Calu3 (cell line): ENCODE data around the gene SPSB1. TPM values are rescaled to one million over a fixed set of nuclear protein-coding genes. Genes with fewer than 3 reads are reported as not detected.

Source experiments
- BruUV-seq: library from RNA; stranded (reverse); fragments of 400-500 nt; replicated peaks from 2 replicates; lab custom pipeline; 2021; lab: Mats Ljungman, UMichigan
- CTCF ChIA-PET: fragments of 300-600 bp; sonication (Branson Sonifier 250); formaldehyde crosslinking; loops from one replicate; lab custom pipeline; 2022; ENCODE audit warnings: antibody characterized with exemption; lab: Charles Lee
- DNase-seq: peaks from one replicate; pipeline ENCODE4 v3.0.0; 2022
- H3K27ac Mint-ChIP-seq: one replicate; pipeline ENCODE4 v1.8.0; 2022; ENCODE audit warnings: mixed read lengths; ENCODE audit not compliant: unreplicated experiment
- H3K27me3 Mint-ChIP-seq: one replicate; pipeline ENCODE4 v1.8.0; 2022; ENCODE audit warnings: mixed read lengths; ENCODE audit not compliant: unreplicated experiment
- H3K36me3 Mint-ChIP-seq: one replicate; pipeline ENCODE4 v1.8.0; 2022; ENCODE audit warnings: mild to moderate bottlenecking, moderate library complexity, mixed read lengths; ENCODE audit not compliant: insufficient read depth, unreplicated experiment
- H3K4me1 Mint-ChIP-seq: one replicate; pipeline ENCODE4 v1.8.0; 2022; ENCODE audit warnings: mild to moderate bottlenecking, low read depth, mixed read lengths; ENCODE audit not compliant: unreplicated experiment
- H3K4me3 Mint-ChIP-seq: one replicate; pipeline ENCODE4 v1.8.0; 2022; ENCODE audit warnings: mild to moderate bottlenecking, low read depth, moderate library complexity, mixed read lengths; ENCODE audit not compliant: unreplicated experiment
- H3K9me3 Mint-ChIP-seq: one replicate; pipeline ENCODE4 v1.8.0; 2022; ENCODE audit warnings: low read depth, mixed read lengths; ENCODE audit not compliant: unreplicated experiment
- CTCF ChIP-seq: fragments of 200-600 bp; IDR thresholded peaks from one replicate; pipeline ENCODE4 v1.8.0; 2022; ENCODE audit warnings: antibody characterized with exemption; ENCODE audit not compliant: unreplicated experiment
- intact Hi-C: fragments of 100-400 bp; cut with micrococcal nuclease; formaldehyde crosslinking; loops from one replicate; pipeline ENCODE4 v1.10.0; 2022; ENCODE audit not compliant: unreplicated experiment
- total RNA-seq: library from RNA; stranded (reverse); gene quantifications from 2 replicates; pipeline ENCODE4 v1.2.3, GENCODE V29; 2022

SPSB1 gene
- total RNA-seq, 1 experiment from 2014 or later = 4.9 TPM

- CTCF ChIA-PET = no interaction called here
- Mint-ChIP-seq H3K9me3 (no peaks in the 10 kb centered on the region), H3K36me3 (no peaks in the 10 kb centered on the region), H3K27ac (no peak overlapping the region), H3K27me3 (no peaks in the 10 kb centered on the region), H3K4me3 (no peak overlapping the region), H3K4me1 (no peaks in the 10 kb centered on the region)
- no peak for DNase-seq
- BruUV-seq = no TSS peak
- intact Hi-C loops = no loop called here
- no peak for TF ChIP-seq CTCF
Measured at GRCh38 chr1:9316080-9316444, 23.4 kb downstream of the SPSB1 start.

- no peak for TF ChIP-seq CTCF
- Mint-ChIP-seq H3K36me3 (no peaks in the 10 kb centered on the region), H3K9me3 (no peaks in the 10 kb centered on the region), H3K4me3 (no peak overlapping the region), H3K27ac (no peak overlapping the region), H3K4me1 (no peaks in the 10 kb centered on the region), H3K27me3 (no peaks in the 10 kb centered on the region)
- CTCF ChIA-PET = no interaction called here
- BruUV-seq = no TSS peak
- DNase-seq = no peak
- intact Hi-C loops = no loop called here
Measured at GRCh38 chr1:9316512-9316911, 23.8 kb downstream of the SPSB1 start.

- Mint-ChIP-seq H3K36me3 (no peaks in the 10 kb centered on the region), H3K9me3 (no peaks in the 10 kb centered on the region), H3K27ac (no peak overlapping the region), H3K27me3 (no peaks in the 10 kb centered on the region), H3K4me3 (no peak overlapping the region), H3K4me1 (no peaks in the 10 kb centered on the region)
- DNase-seq = no peak
- intact Hi-C loops = no loop called here
- CTCF ChIA-PET = interaction anchor here (0.5 kb wide), 1 partner anchor 174 kb away, joined by 5 read pairs; no protein-coding TSS in a partner anchor
- no peak for TF ChIP-seq CTCF
- BruUV-seq = no TSS peak
Measured at GRCh38 chr1:9317072-9317471, 24.4 kb downstream of the SPSB1 start.

- Mint-ChIP-seq H3K4me3 (no peak overlapping the region), H3K4me1 (no peaks in the 10 kb centered on the region), H3K9me3 (no peaks in the 10 kb centered on the region), H3K27ac (no peak overlapping the region), H3K36me3 (no peaks in the 10 kb centered on the region), H3K27me3 (no peaks in the 10 kb centered on the region)
- no TSS peak for BruUV-seq
- intact Hi-C loops = no loop called here
- CTCF ChIA-PET = interaction anchor here (0.5 kb wide), 1 partner anchor 174 kb away, joined by 5 read pairs; no protein-coding TSS in a partner anchor
- DNase-seq = no peak
- TF ChIP-seq CTCF = no peak
Measured at GRCh38 chr1:9317591-9318417, 25.1 kb downstream of the SPSB1 start.
